RPMI8226 (cell line): Measurements from ENCODE around the gene SMIM1.
A peak's percentile ranks its signal among the peaks of the same experiment; 100 is the strongest.

Experiments used
- DNase-seq: peaks from one replicate; pipeline ENCODE4 v3.0.0-alpha.2; 2015

Gene SMIM1, protein sequence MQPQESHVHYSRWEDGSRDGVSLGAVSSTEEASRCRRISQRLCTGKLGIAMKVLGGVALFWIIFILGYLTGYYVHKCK

DNA sequence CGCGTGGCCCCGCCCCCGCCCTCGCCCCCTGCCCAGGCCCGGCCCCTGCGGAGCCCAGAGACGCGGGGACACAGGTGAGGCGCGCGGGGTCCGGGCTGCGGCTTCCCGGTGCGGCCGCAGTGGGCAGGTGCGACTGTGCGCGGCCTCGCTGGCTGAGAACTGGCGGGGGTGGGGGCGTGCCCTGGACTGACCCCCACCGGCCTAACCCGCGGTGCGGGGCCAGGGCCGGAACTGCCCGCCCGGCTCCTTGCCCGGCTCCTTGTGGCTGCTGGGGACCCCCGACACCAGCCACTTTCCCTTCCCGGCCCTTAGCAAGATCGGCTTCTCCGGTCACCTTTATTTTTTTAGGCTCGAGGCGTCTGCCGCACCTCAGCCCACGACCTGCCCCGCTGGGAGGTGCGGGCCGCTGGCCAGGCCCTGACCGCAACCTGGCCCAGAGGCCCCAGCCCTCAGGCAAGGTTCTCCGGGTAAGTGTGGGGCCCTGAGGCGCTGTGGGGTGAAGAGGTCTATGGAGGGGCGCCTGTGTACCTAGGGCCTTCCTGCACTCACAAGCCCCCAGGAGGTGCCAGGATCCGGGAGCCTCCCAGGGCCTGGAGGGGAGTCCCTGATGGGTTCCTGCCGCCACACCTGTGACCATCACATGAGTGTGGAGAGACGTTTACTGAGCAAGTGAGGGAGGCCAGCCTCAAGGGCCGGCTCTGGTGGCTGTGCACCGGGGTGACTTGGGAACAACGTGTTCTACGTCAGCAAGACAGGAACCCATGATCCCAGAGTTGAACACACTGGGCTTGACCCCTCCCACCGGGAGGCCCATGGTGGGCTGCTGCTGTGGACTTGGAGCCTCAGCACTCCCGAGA lies at the start of gene SMIM1:
SMIM1 (plus strand) TSS at position 35 of the 857 bp plus-strand sequence. CDS start 2,625 bp downstream, outside the sequence.
- peak; percentile 61 for DNase-seq

DNA sequence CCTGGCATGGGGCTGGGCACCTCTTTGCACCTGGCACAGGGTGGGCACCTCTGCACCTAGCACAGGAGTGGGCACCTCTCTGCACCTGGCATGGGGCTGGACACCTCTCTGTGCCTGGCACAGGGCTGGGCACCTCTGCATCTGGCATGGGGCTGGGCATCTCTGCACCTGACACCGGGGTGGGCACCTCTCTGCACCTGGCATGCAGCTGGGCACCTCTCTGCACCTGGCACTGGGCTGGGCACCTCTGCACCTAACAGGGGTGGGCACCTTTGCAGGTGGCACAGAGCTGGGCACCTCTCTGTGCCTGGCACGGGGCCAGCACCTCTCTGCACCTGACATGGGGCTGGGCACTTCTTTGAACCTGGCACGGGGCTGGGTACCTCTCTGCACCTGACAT lies 49.7 kb upstream of the SMIM1 start:
- no peak for DNase-seq

DNA sequence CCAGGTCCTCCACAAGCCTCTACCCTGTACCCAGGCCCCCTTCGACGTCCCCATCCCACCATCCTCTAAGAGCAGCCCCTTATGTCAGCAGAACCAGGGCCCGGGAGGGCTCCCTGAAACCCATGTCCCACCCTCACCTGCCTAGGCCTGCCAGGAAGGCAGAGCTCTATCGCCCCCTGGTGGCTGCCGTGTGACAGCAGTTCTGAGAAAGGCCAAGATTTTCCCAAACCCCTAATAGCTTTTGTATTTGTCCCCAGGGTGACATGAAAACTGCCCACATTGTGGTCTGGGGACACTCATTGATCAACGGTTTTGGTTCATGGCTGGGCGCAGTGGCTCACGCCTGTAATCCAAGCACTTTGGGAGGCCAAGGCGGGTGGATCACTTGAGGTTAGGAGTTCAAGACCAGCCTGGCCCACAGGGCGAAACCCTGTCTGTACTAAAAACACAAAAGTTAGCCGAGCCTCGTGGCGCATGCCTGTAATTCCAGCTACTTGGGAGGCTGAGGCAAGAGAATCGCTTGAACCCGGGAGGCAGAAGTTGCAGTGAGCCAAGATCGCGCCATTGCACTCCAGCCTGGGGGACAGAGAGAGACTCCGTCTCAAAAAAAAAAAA lies 48.0 kb upstream of the SMIM1 start:
- peak; percentile 84 for DNase-seq

DNA sequence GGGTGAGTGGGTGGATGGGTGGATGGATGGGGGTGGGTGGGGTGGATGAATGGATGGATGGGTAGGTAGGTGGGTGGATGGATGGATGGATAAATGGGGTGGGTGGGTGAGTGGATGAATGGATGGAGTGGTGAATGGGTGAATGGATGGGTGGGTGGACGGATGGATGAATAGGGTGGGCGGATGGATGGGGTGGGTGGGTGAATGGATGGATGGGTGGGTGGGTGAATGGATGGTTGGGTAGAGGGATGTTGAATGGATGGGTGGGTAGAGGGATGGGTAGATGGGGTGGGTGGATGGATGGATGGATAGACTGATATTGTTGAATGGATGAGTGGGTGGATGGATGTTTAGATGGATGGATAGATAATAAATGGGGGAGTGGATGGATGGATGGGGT lies 47.2 kb upstream of the SMIM1 start:
- no peak for DNase-seq

DNA sequence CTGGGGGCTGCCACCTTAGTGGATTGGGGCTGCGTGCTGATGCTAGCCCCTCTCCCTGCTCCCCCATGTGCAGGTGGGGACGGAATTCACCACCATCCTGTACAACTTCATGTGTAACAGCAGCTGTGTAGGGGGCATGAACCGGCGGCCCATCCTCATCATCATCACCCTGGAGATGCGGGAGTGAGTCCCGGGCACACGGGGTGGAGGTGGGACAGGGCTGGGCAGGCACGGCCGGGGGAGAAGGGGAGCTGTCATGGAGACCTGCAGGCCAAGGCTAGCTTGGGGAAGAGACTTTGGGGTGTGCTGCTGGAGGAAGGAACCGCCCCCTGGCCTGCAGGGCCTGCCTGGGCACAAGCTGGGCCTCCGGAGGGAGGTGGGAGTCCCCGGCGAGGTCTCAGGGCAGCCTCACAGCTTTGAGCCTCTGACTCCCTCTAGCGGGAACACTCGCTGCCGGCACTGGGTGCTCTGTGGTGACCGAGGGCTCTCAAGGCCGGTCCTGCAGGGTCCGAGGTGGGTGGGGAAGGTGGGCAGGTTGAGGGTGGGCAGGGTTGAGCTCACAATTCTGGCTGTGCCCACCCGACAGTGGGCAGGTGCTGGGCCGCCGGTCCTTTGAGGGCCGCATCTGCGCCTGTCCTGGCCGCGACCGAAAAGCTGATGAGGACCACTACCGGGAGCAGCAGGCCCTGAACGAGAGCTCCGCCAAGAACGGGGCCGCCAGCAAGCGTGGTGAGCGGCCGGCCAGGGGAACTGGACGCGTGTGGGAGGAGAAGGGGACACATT lies 45.3 kb upstream of the SMIM1 start:
- DNase-seq = peak; percentile 75

DNA sequence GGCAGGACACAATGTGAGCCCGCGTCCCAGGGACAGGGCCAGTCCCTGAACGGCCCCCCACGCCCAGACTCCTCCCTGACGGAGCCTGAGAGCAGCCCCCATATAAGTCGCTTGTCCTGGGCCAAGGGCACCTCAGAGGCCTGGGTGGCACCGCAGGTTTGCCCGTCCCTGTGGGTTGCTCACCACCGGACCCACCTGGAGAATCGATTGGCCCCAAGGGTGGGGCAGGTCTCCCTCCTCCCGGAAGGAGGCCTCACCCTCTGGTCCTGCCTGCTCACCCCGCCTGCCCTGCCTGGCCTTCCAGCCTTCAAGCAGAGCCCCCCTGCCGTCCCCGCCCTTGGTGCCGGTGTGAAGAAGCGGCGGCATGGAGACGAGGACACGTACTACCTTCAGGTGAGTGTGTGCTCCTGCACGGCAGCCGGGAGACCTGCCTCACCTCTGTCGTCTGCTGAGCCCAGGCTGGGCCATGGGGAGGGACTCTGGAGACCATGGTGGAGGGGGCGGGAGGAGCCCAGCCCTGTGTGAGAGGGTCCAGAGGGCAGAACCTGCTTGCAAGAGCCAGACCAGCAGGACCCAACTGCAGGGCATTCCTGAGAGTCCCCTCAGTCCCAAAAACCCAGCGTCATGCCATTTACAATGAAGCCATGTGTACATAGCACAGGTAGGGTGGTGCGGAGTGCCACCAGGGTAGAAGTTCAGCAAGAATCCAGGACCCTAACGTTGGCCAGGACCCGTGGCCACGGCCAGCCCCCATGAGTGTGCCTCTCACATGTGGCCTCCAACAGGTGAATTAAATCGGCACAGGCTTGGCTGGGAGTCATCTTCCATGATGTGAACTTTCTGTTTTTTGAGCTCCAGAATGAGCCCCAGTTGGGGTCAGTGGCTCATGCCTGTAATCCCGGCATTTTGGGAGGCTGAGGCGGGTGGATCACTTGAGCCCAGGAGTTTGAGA lies 44.4 kb upstream of the SMIM1 start:
- no peak for DNase-seq

DNA sequence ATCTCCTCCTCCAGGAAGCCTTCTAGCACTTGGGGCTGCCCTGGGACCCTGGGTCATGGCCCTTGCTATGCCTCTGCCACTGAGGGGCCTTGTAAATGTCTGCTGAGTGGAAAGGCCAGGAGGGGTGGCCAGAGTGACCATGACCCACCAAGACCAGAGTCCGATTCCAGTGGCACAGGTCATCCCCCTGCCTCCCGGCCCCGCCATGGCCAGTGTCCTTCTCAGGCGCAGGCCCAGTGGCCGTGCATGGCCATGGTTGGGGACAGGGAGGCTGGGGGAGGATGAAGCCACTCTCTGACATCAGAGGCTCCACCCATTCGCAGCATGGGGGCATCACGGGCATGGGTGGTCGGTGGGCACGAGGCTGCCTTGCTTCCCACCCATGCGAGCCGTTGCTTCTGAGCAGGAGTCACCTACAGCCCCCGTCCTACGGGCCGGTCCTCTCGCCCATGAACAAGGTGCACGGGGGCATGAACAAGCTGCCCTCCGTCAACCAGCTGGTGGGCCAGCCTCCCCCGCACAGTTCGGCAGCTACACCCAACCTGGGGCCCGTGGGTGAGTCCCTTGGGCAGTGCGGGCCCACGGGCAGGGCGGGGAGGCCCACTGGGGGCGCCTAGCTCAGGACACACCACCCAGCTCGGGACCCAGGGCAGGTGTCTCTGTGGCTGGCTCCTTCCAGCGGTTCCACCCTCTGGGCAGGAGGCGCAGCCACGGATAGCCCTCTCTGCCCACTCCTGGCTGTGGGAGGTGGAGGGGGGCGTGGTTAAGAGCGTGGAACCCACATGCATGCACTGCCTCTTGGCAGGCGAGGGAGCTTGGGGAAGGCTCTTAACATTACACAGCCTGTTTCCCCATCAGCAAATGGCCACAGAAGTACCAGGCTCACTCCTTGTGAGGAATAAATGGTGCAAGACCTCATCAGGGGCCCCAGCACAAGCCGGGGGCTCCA lies 42.7 kb upstream of the SMIM1 start:
- DNase-seq = peak; percentile 78

DNA sequence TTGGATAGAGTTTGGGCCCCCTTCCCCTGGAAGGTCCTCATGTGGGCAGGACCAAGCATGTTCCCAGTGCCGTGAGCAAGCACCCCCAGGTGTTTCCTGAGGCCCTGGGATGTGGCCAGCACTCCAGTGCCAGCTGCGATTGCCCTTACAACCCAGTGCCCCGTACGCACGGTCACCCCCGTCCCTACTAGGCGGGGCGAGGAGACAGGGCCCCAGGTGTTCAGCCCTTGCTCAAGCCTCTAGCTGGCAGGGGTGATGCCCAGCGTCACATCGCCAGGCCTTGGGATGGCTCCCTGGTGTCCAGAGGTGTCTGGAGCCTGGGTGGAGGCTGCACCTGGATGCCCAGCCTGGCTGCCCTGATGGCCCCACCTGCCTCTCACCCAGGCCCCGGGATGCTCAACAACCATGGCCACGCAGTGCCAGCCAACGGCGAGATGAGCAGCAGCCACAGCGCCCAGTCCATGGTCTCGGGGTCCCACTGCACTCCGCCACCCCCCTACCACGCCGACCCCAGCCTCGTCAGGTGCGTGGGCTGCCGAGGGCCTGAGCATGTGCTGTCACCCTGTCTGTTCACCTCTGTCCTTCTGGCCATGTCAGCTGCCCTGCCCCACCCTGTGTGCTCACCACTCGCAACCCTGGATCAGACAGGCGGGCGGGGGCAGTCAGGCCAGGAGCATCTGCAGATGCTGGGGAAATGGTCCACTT lies 41.9 kb upstream of the SMIM1 start:
- peak; percentile 88 for DNase-seq

DNA sequence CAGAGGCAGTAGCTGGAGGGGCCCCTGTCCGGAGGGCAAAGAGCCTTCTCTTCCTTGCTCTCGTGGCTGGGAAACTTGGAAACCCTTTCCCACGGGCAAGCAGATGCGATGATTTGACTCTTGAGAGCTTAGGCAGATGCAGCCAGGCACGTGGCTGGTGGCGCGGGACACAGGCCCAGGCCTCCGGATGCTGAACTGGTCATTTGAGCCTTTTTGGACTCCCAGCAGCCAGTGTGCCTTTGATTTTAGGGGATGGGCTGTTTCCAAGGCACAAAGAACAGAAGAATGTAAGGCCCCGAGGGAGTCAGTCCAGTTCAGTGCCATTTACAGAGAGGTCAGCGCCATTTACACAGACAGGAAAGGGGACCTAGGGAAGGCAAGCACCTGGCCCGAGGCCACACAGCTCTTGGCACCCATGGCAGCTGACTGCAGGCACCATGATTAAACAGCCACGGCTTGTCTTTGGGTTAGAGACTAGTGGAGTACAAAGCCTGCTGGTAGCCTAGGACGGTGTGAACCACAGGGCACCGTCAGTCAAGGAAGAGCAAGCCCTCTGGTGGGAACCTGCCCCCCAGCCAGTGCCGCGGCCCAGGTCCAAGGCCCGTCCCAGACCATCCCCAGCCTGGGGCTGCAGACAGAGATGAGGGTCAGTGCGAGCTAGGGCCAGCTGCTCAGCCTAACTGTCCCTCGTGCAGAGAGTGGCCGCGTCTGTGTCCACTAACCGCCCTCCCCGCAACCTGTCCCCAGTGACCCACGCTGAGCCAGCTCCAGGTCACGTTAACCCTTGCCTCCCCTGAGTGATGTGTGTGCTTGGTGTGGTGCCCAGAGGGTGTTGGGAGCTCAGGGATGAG lies 40.7 kb upstream of the SMIM1 start:
- no peak for DNase-seq

DNA sequence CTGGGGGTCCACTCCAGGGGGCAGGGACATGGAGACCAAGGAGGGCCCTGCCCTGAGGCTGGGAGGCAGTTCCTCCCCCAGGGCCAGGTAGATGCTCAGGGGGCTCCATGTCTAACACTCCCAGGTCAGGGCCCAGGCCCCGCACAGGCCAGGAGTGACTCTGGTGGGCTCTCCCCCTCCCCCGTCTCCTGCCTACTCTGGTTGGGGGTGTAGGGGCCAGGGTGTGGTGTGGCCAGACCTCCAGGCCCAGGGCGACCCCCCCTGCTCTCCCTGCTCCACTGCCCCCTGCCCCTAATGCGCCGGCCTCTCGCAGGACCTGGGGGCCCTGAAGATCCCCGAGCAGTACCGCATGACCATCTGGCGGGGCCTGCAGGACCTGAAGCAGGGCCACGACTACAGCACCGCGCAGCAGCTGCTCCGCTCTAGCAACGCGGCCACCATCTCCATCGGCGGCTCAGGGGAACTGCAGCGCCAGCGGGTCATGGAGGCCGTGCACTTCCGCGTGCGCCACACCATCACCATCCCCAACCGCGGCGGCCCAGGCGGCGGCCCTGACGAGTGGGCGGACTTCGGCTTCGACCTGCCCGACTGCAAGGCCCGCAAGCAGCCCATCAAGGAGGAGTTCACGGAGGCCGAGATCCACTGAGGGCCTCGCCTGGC lies 40.0 kb upstream of the SMIM1 start:
- no peak for DNase-seq

DNA sequence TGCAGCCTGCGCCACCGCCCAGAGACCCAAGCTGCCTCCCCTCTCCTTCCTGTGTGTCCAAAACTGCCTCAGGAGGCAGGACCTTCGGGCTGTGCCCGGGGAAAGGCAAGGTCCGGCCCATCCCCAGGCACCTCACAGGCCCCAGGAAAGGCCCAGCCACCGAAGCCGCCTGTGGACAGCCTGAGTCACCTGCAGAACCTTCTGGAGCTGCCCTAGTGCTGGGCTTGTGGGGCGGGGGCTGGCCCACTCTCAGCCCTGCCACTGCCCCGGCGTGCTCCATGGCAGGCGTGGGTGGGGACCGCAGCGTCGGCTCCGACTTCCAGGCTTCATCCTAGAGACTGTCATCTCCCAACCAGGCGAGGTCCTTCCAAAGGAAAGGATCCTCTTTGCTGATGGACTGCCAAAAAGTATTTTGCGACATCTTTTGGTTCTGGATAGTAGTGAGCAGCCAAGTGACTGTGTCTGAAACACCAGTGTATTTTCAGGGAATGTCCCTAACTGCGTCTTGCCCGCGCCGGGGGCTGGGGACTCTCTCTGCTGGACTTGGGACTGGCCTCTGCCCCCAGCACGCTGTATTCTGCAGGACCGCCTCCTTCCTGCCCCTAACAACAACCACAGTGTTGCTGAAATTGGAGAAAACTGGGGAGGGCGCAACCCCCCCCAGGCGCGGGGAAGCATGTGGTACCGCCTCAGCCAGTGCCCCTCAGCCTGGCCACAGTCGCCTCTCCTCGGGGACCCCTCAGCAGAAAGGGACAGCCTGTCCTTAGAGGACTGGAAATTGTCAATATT lies 39.3 kb upstream of the SMIM1 start:
- no peak for DNase-seq

DNA sequence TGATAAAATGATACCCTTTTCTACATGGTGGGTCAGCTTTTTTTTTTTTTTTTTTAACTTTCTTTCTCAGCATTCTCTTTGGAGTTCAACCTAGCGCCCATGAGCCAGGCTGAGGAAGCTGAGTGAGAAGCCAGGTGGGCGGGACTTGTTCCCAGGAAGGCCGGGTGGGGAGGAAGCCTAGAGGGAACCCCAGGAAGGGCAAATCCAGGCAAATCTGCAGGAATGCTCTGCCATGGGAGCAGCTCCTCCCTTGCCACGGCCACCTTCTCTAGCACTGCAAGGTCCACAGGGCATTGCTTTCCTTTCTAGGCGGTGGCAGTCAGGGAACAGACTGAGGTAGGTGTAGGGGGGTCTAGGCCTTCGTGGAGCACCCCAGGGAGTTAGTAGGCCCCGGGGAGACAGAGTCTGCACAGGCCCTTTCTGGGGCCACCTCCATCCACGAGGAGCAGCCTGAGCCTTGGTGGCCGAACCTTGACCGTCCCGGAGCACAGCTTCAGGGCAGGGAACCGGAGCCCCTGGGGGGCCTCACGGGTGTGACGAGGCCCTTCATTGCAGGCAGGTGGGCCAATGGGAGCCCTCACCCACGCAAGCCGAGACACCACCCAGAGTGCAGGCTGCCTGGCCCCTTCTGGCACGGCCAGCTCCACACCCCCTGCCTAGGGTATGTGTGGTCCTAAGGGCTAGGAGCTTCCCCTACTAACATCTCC lies 38.5 kb upstream of the SMIM1 start:
- DNase-seq = no peak

DNA sequence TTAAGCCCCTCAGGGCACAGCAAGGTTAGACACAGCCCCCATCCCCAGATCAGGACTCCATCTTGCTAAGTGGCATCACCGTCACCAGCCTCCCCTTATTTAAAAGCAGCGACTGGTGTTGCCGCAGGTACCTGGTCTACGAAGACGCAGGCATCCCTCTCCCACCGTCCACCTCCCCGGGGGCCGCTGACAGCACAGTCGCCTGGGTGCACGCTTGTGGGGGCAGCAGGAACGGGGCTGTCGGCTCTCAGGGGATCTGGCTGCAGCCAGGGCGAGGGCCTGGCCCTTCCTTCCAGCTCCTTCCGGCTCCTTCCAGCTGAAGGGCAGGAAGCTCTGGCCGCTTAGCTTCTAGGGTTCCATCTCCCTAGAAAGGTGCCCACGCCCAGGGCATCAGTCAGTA lies 37.9 kb upstream of the SMIM1 start:
- no peak for DNase-seq

DNA sequence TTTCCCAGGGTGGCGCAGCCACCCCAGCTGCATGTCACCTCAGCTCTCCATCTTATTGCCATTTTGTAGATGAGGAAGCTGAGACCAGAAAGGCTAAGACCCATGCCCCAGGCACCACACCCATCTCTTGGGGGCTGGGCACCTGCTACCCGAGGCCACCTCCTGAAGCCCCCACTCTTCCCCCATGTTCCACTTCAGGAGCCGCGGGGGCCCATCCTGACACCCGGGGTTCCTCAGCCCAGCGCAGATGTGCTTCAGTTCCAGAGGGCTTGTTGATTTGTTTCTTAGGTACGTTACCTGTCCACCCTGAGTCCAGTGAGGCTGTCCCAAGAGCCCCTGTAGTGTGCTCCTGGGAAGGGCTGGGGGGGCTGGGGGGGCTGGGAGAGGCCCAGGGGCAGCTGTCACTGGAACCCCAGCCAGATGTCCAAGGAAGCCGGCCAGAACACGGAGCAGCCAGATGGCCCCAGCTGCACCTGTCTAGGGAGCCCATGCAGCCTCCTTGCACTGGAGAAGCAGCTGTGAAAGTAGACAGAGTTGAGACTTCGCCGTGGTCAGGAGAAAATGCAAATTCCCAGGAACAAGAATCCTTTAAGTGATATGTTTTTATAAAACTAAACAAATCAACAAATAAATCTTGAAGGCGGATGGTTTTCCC lies 37.4 kb upstream of the SMIM1 start:
- no peak for DNase-seq

DNA sequence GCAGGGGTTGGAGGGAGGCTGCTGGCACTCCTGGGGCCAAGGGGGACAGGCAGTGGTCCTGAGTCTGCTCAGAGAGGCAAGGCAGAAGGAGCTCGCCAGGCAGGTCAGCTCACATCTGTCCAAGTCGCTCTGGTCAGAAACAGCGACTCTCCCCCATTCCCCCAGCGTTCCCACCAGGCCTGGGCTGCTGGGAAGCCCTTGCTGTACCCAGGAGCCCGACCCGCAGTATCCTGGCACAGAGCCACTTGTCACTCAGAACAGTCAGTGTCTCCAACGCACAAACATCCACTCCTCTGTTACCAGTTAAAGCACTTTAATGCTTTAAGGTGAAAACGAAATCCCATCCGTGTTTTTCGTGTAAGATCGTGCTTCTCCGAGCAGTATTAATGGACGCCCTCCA lies 36.9 kb upstream of the SMIM1 start:
- no peak for DNase-seq

DNA sequence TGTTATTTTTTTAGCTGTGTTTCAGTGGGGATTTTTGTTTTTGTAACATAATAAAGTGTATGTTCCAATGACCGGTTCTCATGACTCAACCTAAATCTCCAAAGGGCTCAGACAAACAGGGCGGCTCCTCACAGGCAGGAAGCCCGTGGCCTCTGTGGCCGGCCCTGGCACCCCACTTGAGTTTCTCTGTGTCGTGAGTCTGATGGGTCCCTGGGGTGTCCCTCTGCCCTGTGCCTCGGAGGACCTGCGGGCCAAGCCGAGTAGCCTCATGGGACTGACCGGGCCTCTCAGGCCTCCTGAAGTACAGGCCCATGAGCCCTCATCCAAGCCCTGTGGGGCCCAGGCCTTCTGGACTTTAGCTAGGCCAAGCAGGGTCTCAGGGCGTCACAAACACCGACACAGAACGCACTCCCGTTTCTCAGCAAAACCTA lies 36.4 kb upstream of the SMIM1 start:
- DNase-seq = no peak

DNA sequence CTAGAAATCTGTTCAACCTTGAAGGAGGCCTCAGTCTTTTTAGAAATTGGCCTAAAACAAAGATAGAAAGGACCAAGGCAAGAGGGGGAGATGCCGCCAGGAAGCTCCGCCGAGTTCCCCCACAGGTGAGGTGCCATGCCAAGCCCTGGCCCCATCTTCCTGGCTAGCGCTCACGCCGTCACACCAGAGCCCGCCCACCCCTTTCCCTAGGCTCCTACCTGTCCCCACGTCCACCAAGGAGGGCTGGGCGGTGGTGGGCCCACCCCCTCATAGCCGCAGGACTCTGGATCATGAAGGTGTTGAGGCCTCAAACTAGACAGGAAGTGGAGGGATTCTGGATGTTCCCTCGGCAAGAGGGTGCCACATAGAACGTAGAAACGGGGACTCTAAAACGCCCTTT lies 35.8 kb upstream of the SMIM1 start:
- no peak for DNase-seq
